ENCODE results near the gene ATP6V0C.
"Not testable (repeated sequence)": the region's sequence is repeated elsewhere in the genome, so short reads cannot be mapped to it uniquely, and the experiment has no call there.

Gene ATP6V0C

DNA sequence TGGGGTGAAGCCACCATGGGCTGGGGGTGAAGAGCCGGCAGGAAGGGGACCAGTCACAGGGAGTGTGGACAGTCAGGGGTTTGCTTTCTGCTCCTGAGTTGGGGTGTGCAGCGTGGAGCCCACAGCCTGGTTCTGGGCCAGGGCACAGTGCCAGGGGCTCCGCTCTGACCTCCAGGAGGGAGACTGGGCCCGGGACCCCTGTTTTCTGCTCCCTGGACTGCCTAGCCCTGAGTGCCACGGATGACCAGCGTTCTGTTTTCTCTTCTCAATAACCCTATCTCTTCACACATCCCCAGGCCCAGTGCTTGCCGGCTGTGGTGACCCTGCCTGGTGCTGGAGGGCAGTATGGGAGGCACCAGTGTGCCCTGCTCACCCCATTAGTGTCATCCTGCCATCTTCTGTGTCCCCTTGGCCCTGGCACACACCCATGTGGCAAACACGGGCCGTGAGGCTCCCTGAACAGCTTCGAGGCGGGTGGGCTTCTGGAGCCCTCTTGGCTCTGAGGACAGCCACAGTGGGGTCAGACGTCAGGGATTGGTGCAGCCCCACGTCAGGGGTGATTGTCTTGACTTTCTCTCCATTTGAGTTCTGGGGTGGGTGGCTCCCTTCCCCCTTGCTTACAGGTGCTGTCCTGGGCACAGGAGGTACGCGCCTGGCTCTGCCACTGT lies 16.3 kb downstream of the ATP6V0C start:
- no peak for DNase-seq

DNA sequence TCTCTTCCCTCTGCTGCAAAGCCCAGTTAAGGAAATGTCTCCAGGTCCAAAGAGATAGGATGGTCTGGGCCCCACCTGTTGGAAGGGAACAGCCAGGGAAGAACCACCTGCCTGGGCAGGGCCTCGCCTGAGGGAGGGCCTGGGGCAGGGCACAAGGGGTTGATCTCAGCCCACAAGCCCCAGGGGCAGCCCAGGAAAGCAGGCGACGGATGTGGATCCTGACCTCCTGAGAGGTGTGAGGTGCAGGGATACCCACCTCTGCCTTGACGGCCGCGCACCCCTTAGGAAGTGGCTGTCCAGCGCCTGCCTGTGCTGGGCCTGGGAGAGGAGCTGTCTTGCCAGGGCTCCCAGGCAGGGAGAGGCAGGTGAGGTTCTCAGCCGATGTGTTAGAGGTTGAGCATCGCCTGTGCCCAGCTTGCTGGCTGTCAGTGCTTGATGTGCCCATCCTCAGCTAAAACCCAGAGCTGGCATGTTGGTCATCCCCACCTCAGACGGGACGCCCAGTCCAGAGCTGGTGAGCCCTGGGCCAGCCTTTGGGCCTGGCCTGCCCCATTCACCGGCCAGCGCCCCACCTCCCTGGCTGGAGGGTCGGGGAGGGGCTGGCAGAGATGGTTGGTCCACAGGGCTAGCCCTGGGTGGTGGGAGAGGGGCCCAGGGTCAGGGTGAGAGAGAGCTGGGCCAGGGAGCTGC lies 17.0 kb downstream of the ATP6V0C start:
- no peak for DNase-seq

GRCh38 chr16:2531371-2531695 lies 17.6 kb downstream of the ATP6V0C start, which contains the start of gene CEMP1:
Gene CEMP1 (minus strand): TSS chr16:2531408. CDS start chr16:2531073, 335 bp downstream.
- no peak for DNase-seq

GRCh38 chr16:2531696-2532493 lies 18.1 kb downstream of the ATP6V0C start:
- peak; percentile 51 for DNase-seq

- peak; percentile 30 for DNase-seq
Observed at GRCh38 chr16:2532494-2533141, 18.9 kb downstream of the ATP6V0C start.

GRCh38 chr16:2533142-2533755 lies 19.5 kb downstream of the ATP6V0C start:
- DNase-seq, result not testable (repeated sequence)

GRCh38 chr16:2533912-2534311 lies 20.2 kb downstream of the ATP6V0C start:
- no peak for DNase-seq

GRCh38 chr16:2534335-2534734 lies 20.6 kb downstream of the ATP6V0C start:
- not testable (repeated sequence) for DNase-seq

GRCh38 chr16:2535625-2536013 lies 21.9 kb downstream of the ATP6V0C start:
- no peak for DNase-seq

DNA sequence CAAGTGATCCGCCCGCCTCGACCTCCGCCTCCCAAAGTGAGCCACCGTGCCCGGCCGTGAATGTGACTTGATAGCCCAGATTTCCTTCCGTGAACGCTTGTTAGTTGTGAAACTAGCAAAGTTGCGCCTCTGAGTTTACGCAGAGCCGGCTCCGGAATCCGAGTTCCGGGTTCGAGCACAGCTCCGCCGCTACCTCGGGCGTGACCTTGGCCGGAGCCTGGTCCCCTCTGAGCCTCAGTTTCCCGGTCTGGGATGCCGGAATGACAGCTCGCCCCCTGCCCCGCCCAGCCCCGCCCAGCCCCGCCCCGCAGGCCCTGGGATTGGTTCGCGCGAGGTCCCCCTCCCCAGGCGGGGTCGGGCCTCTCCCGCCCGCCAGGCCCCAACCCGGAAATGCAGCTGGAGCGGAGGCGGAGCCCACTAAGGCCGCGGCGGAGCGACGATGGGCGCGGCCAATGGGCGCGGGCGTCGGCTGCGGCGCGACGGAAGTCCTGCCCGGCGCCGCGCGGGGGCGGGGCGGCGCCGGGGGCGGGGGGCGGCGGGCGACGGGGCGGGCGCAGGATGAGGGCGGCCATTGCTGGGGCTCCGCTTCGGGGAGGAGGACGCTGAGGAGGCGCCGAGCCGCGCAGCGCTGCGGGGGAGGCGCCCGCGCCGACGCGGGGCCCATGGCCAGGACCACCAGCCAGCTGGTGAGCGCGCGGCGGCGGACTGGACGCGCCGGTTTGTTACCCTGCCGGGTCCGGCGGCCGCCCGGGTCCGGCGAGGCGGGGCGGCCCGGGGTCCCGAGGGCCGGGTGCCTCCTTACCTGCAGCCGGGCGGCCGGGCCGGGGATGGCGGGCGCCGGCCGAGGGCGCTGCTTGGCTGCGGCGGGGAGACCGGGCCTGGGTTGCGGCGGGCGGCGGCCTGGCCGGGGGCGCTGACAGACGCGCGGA lies 24.0 kb downstream of the ATP6V0C start, which contains the start of gene PDPK1:
Gene PDPK1, plus strand, starts transcription at position 571 of the 929 bp plus-strand sequence. Its CDS starts 92 bp downstream, at position 663.
- DNase-seq, result peak; percentile 28

- DNase-seq, result not testable (repeated sequence)
Observed at GRCh38 chr16:2539192-2539844, 25.6 kb downstream of the ATP6V0C start.

GRCh38 chr16:2539845-2540458 lies 26.2 kb downstream of the ATP6V0C start:
- DNase-seq, result not testable (repeated sequence)

DNA sequence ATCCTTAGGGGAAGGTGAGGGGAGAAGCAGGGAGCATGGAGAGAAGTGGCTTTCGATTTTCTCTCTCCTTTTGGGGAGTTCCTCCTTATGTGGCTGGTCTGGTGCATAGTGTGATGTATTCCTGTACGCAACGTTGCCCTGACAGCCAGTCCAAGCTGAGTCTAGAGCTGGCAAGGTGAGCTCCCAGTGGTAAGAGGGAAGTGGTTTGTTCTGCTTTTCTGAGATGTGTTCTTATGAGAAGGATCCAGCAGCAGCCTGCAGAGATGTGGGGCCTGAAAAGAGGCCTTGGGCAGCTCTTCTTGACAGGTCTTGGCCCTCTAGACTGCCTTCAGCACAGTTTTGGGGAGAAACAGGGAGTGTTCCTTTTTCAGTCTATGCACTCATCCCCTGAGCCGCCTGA lies 27.2 kb downstream of the ATP6V0C start:
- not testable (repeated sequence) for DNase-seq

- not testable (repeated sequence) for DNase-seq
Observed at GRCh38 chr16:2541409-2541808, 27.7 kb downstream of the ATP6V0C start.

- DNase-seq, result not testable (repeated sequence)
Observed at GRCh38 chr16:2543771-2544170, 30.0 kb downstream of the ATP6V0C start.

GRCh38 chr16:2550283-2550878 lies 36.6 kb downstream of the ATP6V0C start:
- not testable (repeated sequence) for DNase-seq

- not testable (repeated sequence) for DNase-seq
Observed at GRCh38 chr16:2551420-2551889, 37.7 kb downstream of the ATP6V0C start.

- not testable (repeated sequence) for DNase-seq
Observed at GRCh38 chr16:2554709-2555425, 41.1 kb downstream of the ATP6V0C start.

DNA sequence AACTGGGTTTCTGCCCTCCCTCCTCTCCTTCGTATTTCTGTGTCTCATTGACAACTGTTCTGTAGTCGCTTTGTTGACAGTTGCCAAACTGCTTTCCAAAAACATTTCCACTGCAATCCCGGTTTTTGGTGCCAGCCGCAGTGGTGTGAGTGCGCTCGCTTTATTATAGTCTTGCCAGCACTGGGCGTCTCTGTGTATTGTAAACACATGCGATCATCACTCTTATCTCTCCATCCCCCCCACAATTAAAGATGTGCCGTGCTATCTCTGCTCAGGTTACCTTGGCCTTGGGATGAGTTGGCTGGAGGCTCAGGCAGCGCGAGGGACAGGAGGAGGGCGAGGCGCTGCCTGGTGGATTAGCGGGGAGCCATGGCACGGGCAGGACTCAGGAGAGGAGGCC lies 43.4 kb downstream of the ATP6V0C start:
- not testable (repeated sequence) for DNase-seq
